ENCODE data around the gene ZDHHC13.

Gene ZDHHC13

GRCh38 chr11:19163617-19164016 is 46.6 kb downstream of the ZDHHC13 start:
- in situ Hi-C loops (cut with MboI; ENCODE audit: low sequenced_read_pairs), result no loop called here

- in situ Hi-C loops (cut with MboI; ENCODE audit: low sequenced_read_pairs), result no loop called here
Measured at GRCh38 chr11:19164230-19164855, 47.4 kb downstream of the ZDHHC13 start.

GRCh38 chr11:19164881-19165280 is 47.9 kb downstream of the ZDHHC13 start:
- in situ Hi-C loops (cut with MboI; ENCODE audit: low sequenced_read_pairs), result no loop called here

- in situ Hi-C loops (cut with MboI; ENCODE audit: low sequenced_read_pairs), result no loop called here
Measured at GRCh38 chr11:19168090-19168489, 51.1 kb downstream of the ZDHHC13 start.

GRCh38 chr11:19173004-19173689 is 56.2 kb downstream of the ZDHHC13 start:
- in situ Hi-C loops (cut with MboI; ENCODE audit: low sequenced_read_pairs), result no loop called here

GRCh38 chr11:19173964-19174638 is 57.1 kb downstream of the ZDHHC13 start:
- in situ Hi-C loops (cut with MboI; ENCODE audit: low sequenced_read_pairs), result no loop called here

- in situ Hi-C loops (cut with MboI; ENCODE audit: low sequenced_read_pairs), result no loop called here
Measured at GRCh38 chr11:19176629-19177186, 59.7 kb downstream of the ZDHHC13 start.

- in situ Hi-C loops (cut with MboI; ENCODE audit: low sequenced_read_pairs), result no loop called here
Measured at GRCh38 chr11:19181531-19182261, 64.7 kb downstream of the ZDHHC13 start.

- in situ Hi-C loops (cut with MboI; ENCODE audit: low sequenced_read_pairs), result no loop called here
Measured at GRCh38 chr11:19183646-19184045, 66.7 kb downstream of the ZDHHC13 start.

GRCh38 chr11:19185036-19185435 is 68.1 kb downstream of the ZDHHC13 start:
- in situ Hi-C loops (cut with MboI; ENCODE audit: low sequenced_read_pairs), result no loop called here

GRCh38 chr11:19185516-19186052 is 68.6 kb downstream of the ZDHHC13 start:
- in situ Hi-C loops (cut with MboI; ENCODE audit: low sequenced_read_pairs), result no loop called here

GRCh38 chr11:19187114-19187832 is 70.3 kb downstream of the ZDHHC13 start:
- in situ Hi-C loops (cut with MboI; ENCODE audit: low sequenced_read_pairs), result no loop called here

- in situ Hi-C loops (cut with MboI; ENCODE audit: low sequenced_read_pairs), result no loop called here
Measured at GRCh38 chr11:19187833-19188258, 70.9 kb downstream of the ZDHHC13 start.

GRCh38 chr11:19191530-19192169 is 74.7 kb downstream of the ZDHHC13 start:
- in situ Hi-C loops (cut with MboI; ENCODE audit: low sequenced_read_pairs), result no loop called here

GRCh38 chr11:19193916-19194315 is 76.9 kb downstream of the ZDHHC13 start:
- in situ Hi-C loops (cut with MboI; ENCODE audit: low sequenced_read_pairs), result no loop called here

GRCh38 chr11:19194620-19195308 is 77.8 kb downstream of the ZDHHC13 start:
- in situ Hi-C loops (cut with MboI; ENCODE audit: low sequenced_read_pairs), result no loop called here

GRCh38 chr11:19196432-19196831 is 79.5 kb downstream of the ZDHHC13 start:
- in situ Hi-C loops (cut with MboI; ENCODE audit: low sequenced_read_pairs), result no loop called here

GRCh38 chr11:19199048-19199447 is 82.1 kb downstream of the ZDHHC13 start:
- in situ Hi-C loops (cut with MboI; ENCODE audit: low sequenced_read_pairs), result no loop called here

- in situ Hi-C loops (cut with MboI; ENCODE audit: low sequenced_read_pairs), result no loop called here
Measured at GRCh38 chr11:19199771-19200170, 82.8 kb downstream of the ZDHHC13 start.

Measured in HL-60/S4 treated with retinoic acid at 250 ng/mL for 4 days and 3 days (cell line).